GM18526 (cell line): ENCODE measurements around the gene LAT.

Experiments
- POLR2A ChIP-seq: IDR thresholded peaks from 3 replicates; pipeline ENCODE4 v1.6.1; 2011; ENCODE audit not compliant: insufficient read length; ENCODE audit errors: extremely low read depth

The LAT gene

DNA sequence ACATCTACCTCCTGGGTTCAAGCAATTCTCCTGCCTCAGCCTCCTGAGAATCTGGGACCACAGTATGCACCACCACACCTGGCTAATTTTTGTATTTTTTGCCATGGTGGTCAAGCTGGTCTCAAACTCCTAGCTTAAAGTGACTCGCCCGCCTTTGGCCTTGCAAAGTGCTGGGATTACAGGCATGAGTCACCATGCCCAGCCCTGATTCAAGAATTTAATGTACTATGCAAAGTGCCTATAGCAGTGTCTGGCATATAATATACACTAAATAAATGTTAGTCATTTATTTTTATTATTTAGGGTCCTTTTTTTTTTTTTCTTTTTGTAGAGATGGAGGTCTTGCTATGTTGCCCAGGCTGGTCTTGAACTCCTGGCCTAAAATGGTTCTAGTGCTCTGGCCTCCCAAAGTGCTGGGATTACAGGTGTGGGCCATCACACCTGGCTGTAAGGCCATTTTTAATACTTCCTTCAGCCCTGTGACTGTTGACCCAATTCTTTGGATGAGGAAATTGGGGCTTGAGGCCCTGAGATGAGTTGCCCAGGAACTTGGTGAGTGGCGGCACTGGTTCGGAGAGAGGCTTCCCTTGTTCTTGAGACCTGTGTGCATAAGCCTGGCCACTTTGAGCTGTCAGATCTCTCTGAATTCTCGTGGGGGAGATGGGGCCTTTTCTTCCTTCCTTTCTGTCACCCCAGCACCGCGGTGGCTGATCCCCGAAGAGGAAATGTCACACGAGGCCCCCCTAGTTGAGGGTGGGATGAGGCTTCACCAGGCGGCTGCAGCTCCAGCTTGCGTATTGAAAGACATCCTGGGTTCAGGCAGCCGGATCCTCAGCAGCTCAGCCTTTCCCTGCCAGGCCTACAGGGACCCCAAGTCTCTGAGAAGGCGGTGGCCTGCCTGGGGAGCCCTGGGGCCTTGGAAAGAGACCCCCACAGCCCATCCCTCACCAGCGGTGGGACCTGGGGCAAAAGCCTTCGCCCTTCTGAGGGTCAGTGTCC, 38.7 kb downstream of the LAT start:
- TF ChIP-seq POLR2A: no peak

DNA sequence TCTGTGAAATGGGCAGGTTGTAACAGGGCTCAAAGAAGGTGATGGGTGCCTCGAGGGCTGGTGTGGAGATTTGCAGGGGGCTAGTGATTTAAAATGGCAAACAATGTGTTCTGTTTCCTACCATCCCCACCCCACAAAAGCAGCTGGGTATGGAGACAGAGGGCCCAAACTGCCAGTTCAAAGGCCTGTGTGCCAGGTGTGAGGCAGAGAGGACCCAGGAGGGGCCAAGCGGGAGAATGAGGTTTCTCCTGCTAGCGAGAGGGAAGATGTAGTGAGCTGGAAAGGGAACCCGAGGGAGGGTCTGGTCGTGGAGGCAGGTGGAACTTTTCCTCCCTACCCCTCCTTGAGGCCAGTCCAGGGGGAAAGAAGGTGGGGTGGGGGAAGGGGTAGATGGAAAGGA, 39.4 kb downstream of the LAT start:
- TF ChIP-seq POLR2A: no peak

- TF ChIP-seq POLR2A: no peak
Measured at GRCh38 chr16:29025218-29025617, 40.4 kb downstream of the LAT start.

DNA sequence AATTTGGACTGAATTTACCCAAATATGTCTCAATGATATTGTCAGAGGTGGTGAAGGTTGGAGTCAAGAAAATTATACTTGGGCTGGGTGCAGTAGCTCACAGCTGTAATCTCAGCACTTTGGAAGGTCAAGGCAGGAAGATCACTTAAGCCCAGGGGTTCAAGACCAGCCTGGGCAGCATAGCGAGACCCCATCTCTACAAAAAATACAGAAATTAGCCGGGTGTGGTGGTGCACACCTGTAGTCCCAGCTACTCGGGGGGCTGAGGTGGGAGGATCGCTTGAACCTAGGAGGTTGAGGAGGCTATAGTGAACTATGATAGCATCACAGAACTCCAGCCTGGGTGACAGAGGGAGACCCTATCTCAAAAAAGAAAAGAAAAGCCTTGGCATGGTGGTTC, 40.9 kb downstream of the LAT start:
- no peak for TF ChIP-seq POLR2A

- no peak for TF ChIP-seq POLR2A
Measured at GRCh38 chr16:29028457-29029167, 43.8 kb downstream of the LAT start.

GRCh38 chr16:29029168-29029994, 44.5 kb downstream of the LAT start:
- no peak for TF ChIP-seq POLR2A

DNA sequence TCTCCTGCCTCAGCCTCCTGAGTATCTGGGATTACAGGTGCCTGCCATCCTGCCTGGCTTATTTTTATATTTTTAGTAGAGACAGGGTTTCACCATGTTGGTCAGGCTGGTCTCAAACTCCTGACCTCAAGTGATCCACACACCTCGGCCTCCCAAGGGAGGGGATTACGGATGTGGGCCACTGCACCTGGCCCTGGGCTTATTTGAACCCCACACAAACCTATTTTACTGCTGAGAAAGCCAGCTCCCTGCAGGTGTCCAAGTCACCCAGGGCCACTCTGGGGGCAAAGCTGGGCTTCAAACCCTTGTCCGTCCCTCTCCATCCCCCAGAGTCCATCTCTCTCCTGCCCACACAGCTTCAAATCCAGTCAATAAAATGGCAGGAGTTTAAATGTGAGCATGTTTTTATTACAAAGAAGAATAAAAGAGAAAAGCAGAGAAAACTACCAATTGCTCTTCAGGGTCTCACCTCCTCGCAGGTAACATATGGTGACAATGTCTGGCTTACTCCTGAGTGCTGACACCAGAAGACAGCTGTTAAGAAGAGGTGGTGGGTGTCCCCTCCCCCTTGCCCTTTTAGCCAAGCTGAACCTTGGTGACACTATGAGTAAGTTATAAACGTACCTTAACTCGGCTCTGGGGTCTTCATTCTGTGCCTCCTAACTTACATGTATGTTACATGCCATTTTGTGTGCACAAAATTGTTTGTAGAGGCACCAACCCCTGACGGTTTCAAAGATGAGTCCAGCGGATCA, 45.4 kb downstream of the LAT start:
- no peak for TF ChIP-seq POLR2A
